Measurements from ENCODE around the gene NPEPL1.
"Not testable (repeated sequence)": the region's sequence is repeated elsewhere in the genome, so short reads cannot be mapped to it uniquely, and the experiment has no call there.

The NPEPL1 gene

GRCh38 chr20:58745391-58745790, 52.8 kb downstream of the NPEPL1 start:
- DNase-seq = no peak

GRCh38 chr20:58746620-58747019, 54.0 kb downstream of the NPEPL1 start:
- no peak for DNase-seq

DNA sequence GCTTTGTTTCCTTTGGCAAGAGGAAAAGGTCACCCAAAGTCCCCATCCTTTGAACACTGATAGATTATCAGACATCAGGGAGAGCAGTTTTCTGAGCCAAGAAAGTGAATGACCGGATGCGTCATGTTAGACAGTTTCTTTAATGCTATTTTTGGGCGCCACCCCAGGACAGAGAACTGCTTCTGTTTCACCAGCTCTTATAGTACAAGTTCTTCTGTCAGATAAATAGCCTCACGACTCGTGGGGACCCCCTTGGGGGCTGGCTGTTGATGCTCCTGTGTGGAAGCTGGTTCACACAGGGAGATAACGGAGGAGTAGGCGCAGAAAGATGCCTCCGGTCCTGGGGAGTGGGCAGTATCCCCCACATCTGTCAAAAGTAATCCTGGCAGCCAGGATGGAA, 54.6 kb downstream of the NPEPL1 start:
- DNase-seq = no peak

DNA sequence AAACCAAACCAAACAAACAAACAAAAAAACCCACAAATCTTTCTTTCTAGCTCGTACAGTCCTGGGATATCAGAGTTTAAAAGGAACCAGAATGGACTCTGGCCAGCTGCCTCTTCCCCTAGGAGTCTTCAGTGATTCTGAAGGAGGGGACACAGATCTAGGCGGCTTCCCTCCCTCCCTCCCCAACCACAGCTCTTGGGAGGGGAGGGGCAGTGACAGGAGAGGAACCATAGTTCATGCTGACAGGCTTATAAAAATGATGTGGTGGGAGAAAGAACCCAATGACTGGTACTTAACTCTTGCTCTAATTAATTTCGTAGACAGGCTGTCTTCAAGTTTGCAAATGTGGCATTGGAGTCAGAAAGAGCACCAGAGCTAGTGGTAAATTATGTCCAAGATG, 56.0 kb downstream of the NPEPL1 start:
- DNase-seq = no peak

DNA sequence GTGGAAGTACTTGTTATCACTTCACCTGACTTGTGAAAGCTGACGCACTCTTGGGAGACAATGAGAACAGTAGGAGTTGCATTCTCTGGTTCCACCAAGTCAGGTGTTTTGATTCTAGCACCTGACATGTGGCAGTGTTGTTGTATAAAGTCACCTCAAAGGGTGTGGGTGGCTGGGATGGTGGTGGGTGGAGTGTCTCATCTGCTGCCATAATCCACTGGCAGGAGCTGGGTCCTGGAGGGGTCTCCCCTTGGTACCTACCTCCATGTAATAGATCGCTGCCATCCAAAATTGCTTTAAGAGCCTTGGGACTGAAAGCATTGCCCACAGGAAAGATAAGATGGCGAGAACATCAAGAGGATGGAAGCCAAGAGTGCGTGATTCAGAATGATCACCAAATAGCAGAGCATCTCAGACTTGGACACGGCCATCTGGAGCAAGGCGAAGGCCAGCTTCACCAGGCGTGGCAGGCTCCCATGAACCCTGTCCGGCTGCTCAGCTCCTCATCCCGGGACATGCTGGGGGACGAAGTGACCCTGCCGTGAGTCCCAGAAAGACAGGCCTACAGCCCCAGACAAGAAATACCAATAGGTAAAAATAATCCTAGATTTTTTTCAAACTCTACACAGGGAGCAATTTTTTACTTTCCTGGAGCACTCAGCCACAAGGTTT, 56.6 kb downstream of the NPEPL1 start:
- no peak for DNase-seq

DNA sequence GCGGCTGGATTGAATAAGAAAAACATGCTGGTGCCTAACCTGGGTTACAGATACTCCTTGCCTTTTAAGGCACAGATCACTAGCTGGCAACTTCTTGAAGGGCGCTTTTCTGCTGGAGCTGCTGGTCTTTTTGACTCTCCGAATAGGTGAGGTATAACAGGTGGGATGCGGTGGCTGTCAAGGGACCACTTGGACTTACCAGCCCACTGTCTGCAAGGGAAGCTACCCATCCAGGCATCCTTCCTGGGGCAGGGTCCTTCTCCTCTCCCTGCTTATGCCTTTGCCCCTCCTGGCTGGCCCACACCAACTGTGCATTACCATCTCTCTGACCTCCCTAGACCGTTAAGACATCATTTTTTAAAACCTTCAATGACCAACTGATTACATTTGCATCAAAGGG, 57.4 kb downstream of the NPEPL1 start:
- DNase-seq = no peak

- DNase-seq = not testable (repeated sequence)
Observed at GRCh38 chr20:58750706-58751105, 58.1 kb downstream of the NPEPL1 start.

- no peak for DNase-seq
Observed at GRCh38 chr20:58751979-58752378, 59.4 kb downstream of the NPEPL1 start.

DNA sequence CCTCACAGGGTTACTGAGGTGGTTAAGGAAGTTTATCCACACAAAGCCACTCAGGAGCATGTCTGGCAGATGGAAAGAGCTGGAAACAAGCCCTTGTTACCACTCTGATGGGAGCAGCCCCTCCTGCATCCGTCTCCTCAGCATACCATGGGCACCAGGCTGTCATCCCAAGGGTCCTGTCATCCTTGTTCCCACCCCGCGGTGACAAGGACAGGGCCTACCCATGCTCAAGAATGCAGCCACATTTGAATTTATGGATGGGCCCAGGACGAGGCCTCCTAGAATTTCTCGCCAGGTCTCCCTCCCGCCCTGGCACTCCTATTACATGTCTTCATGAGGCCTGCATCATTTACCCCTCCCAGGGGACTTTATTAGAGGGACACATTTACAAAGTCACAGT, 60.0 kb downstream of the NPEPL1 start:
- DNase-seq = no peak

DNA sequence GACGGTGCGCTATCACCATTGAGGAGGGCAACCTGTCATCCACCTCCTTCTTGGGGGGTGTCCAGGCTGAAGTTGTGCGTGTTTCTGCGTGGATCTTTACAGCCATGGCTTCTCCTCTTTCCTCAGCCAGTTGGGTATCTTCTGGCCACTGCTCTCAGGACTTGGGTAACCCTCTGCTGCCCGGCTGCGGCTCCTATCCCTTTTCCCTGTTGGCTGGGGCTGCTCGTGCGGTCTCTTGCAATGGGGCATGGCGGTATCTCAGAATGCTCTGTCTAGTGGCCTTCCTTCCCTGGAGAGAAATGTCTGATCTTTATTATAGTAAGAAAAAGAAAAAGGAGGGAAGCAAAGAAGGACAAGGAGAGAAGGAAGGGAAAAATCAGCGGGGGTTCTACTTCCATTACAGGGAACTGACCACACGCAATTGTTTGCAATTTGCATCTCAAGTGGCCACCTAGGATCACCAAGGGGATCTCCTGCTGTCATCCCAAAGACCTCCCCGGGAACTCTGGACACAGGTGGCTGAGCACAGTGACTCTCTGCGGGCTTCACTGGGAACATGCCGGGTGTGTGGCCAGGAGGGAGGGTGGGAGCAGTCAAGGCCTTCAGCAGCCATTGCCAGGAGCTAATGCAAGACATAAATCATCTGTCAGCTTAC, 60.8 kb downstream of the NPEPL1 start:
- no peak for DNase-seq

- no peak for DNase-seq
Observed at GRCh38 chr20:58753922-58754551, 61.4 kb downstream of the NPEPL1 start.

DNA sequence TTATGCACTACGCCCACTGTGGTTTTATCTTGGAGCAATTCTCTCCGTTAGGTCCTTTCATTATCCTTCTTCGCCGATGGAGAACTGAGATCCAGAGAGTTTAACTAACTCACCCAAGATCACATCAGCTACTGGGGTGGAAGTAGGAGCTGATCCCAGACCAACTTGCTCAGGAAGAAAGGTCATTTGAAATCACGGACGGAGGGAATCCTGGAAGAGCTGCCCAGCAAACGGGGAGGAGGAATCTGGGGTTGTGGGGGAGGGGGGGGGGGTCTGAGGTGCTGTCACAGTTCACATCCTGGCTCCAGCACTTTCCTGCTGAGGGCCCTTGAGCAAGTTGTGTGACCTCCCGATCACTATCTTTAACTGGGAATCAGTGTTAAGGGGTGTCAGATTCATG, 62.0 kb downstream of the NPEPL1 start:
- no peak for DNase-seq

GRCh38 chr20:58755062-58755697, 62.6 kb downstream of the NPEPL1 start:
- no peak for DNase-seq

- DNase-seq = no peak
Observed at GRCh38 chr20:58755766-58756449, 63.3 kb downstream of the NPEPL1 start.

DNA sequence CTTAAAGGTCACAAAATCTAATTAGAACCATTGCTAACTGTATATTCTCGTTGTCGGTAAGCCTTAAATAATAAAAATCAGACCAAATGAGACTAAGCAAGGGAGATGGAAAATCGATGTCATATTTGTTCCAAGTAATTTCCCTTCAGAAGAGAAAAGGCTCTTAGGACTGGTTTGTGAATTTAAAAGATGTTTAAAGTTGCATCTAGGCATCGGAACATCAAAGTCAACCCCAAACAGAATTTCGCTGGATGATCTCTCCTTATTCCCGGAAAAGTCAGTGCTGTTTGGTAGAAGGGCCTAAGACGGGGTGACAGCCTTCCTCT, 63.8 kb downstream of the NPEPL1 start:
- DNase-seq = no peak

GRCh38 chr20:58757647-58758046, 65.0 kb downstream of the NPEPL1 start:
- DNase-seq = not testable (repeated sequence)

GRCh38 chr20:58759947-58760346, 67.3 kb downstream of the NPEPL1 start:
- no peak for DNase-seq

DNA sequence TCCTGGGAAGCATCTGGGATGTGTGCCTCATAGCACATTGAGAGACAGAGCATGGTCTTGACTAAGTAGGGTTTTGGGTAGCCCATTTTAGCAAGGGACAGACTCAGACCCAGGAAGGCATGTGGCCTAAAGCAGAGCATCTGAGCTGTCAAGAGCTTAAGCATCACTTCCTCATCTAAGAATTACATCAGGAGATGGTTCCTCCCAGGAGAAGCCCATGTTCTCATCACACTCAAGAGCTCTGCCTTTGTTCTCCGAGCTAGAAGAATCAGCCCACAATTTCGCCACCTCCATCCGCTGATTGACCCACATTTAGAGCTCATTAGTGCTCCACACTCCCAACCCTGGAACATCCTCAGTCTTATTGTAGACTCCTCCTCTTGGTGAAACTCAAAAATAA, 68.3 kb downstream of the NPEPL1 start:
- DNase-seq = no peak

- no peak for DNase-seq
Observed at GRCh38 chr20:58762120-58762519, 69.5 kb downstream of the NPEPL1 start.

- DNase-seq = no peak
Observed at GRCh38 chr20:58763076-58763475, 70.5 kb downstream of the NPEPL1 start.

Data from T-helper 1 cell (primary cell).